Muscle layer of colon (tissue), 2 donors: ENCODE results near the gene TANGO2.

Experiments used
- H3K27ac ChIP-seq: one replicate; pipeline ENCODE4 v1.7.0; 2013; ENCODE audit warnings: low read depth, mild to moderate bottlenecking, low read length, moderate library complexity
- H3K27me3 ChIP-seq, 2 donors: one replicate each; pipeline ENCODE4 v1.7.0; 2013; ENCODE audit warnings: low read length in 2 of 2, mild to moderate bottlenecking in 2 of 2; ENCODE audit not compliant: insufficient read depth in 2 of 2, control insufficient read depth in 1 of 2
- H3K36me3 ChIP-seq: one replicate; pipeline ENCODE4 v1.7.0; 2013; ENCODE audit warnings: mild to moderate bottlenecking, low read length; ENCODE audit not compliant: insufficient read depth
- H3K4me1 ChIP-seq: one replicate; pipeline ENCODE4 v1.7.0; 2013; ENCODE audit warnings: mild to moderate bottlenecking, low read length; ENCODE audit not compliant: insufficient read depth
- H3K4me3 ChIP-seq, 2 donors: one replicate each; pipeline ENCODE4 v1.7.0; 2013; ENCODE audit warnings: low read length in 2 of 2, low read depth in 1 of 2, mild to moderate bottlenecking in 1 of 2, moderate library complexity in 1 of 2
- H3K9ac ChIP-seq: one replicate; pipeline ENCODE4 v1.7.0; 2013; ENCODE audit warnings: low read length
- H3K9me3 ChIP-seq: one replicate; pipeline ENCODE4 v1.7.0; 2013; ENCODE audit warnings: mild to moderate bottlenecking, low read length
- donor health status: abdominal sarcoma.
- donor health status: Adenocarcinoma of cecum.

The TANGO2 gene

DNA sequence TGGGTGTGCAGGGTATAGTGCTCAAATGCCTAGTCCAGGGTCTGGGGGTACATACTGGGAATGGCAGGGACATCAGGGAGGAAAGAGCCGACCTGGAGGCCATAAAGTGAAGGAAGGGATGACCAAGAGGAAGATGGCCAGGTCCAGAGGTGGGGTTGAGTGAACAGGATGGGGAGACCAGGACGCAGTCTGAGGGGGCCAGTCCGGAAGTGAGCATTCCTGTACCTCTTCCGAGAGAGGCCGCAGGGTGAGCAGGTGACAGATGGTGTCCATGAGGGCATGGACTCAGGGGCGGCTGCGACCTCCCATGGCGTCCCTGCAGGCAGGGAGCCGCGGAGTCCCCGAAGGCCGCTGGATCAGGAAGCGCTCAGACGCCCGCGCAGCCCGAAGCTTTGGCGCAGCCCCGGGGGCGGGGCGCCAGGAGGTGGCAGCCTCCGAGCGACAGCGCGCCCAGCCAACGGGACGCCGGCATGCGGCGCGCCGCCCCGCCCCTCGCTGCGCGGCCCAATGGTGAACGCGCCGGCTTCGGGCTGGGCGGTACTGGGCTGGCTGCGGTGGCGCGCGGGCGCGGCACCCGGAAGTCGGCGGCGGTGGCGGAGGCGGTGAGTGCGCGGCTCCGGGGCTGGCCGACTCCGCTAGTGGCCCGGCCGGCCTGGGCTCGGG lies at the start of gene TANGO2:
TANGO2 (plus strand) TSS at position 578 of the 663 bp plus-strand sequence. CDS start 15,689 bp downstream, outside the sequence.
- Histone ChIP-seq H3K27ac (peak within 1 kb of the TSS; percentile 87), H3K27me3 (no peaks in the 10 kb centered on the region), H3K4me1 (peaks cover 17% of the 10 kb centered on the region), H3K9ac (peak within 1 kb of the TSS; percentile 82), H3K36me3 (no peaks in the 10 kb centered on the region), H3K9me3 (no peaks in the 10 kb centered on the region), H3K4me3 (peak within 1 kb of the TSS; percentile 94 to 95)

- no peak overlapping the region for H3K27ac ChIP-seq
- no peaks in the 10 kb centered on the region for H3K27me3 ChIP-seq
- H3K4me1 ChIP-seq: peaks cover 13% of the 10 kb centered on the region
- peaks cover 37% of the 10 kb centered on the region for H3K36me3 ChIP-seq
- no peak overlapping the region for H3K9ac ChIP-seq
- H3K9me3 ChIP-seq: no peaks in the 10 kb centered on the region
- H3K4me3 ChIP-seq: no peak overlapping the region
Observed at GRCh38 chr22:19971276-19972124, 49.4 kb upstream of the TANGO2 start.

GRCh38 chr22:19972251-19972650 lies 48.7 kb upstream of the TANGO2 start:
- H3K9me3 ChIP-seq: no peaks in the 10 kb centered on the region
- H3K27ac ChIP-seq: no peak overlapping the region
- H3K36me3 ChIP-seq: peaks cover 37% of the 10 kb centered on the region
- H3K4me1 ChIP-seq: peaks cover 13% of the 10 kb centered on the region
- H3K4me3 ChIP-seq: no peak overlapping the region
- no peak overlapping the region for H3K9ac ChIP-seq
- H3K27me3 ChIP-seq: no peaks in the 10 kb centered on the region

DNA sequence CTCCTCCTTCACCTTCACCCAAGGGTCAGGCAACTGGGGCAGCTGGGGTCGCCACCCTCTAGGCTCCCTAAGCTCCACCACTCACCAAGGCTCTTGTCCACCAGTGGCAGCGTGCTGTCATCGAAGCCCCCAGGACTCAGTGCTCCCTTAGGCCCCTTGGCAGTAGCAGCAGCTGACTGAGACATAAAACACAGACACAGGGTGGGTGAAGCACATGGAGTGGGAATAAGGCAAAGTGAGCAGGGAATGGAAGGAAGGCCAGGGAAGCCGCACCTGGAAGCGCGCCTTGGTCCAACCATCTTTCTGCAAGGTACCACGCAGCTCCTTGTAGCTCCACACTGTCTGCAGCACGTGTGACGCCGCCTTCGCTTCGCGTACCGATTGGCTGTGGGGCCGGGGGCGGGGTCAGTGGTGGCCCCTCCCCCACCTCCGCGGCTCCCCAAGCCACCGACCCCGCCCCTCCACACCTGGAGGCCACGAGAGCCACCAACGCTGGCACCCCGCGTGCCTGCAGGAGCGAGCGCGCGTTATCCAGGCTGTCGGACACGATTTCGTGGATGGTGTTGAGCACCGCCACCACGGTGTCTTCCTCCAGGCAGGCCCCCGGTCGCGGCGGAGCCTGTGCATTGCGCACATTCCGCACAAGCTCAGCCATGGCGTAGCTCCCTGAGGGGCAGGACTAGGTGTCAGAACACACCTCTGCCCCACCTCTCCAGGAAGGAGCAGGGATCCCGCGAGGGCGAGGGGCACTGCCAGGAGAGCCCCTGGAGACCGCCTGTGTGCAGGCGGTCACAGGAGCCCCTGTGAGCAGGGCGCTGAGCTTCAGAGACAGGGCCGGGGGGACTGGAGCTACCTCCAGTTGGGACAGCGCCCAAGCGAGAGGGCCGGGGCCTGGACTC lies 48.0 kb upstream of the TANGO2 start:
- peaks cover 13% of the 10 kb centered on the region for H3K4me1 ChIP-seq
- no peak overlapping the region for H3K27ac ChIP-seq
- H3K4me3 ChIP-seq: no peak overlapping the region
- H3K9me3 ChIP-seq: no peaks in the 10 kb centered on the region
- no peaks in the 10 kb centered on the region for H3K27me3 ChIP-seq
- H3K36me3 ChIP-seq: peaks cover 35% of the 10 kb centered on the region
- no peak overlapping the region for H3K9ac ChIP-seq

GRCh38 chr22:19973551-19974267 lies 47.2 kb upstream of the TANGO2 start:
- H3K4me1 ChIP-seq: peaks cover 13% of the 10 kb centered on the region
- H3K4me3 ChIP-seq: no peak overlapping the region
- H3K27ac ChIP-seq: no peak overlapping the region
- H3K36me3 ChIP-seq: peaks cover 26% of the 10 kb centered on the region
- no peaks in the 10 kb centered on the region for H3K9me3 ChIP-seq
- no peak overlapping the region for H3K9ac ChIP-seq
- H3K27me3 ChIP-seq: no peaks in the 10 kb centered on the region

DNA sequence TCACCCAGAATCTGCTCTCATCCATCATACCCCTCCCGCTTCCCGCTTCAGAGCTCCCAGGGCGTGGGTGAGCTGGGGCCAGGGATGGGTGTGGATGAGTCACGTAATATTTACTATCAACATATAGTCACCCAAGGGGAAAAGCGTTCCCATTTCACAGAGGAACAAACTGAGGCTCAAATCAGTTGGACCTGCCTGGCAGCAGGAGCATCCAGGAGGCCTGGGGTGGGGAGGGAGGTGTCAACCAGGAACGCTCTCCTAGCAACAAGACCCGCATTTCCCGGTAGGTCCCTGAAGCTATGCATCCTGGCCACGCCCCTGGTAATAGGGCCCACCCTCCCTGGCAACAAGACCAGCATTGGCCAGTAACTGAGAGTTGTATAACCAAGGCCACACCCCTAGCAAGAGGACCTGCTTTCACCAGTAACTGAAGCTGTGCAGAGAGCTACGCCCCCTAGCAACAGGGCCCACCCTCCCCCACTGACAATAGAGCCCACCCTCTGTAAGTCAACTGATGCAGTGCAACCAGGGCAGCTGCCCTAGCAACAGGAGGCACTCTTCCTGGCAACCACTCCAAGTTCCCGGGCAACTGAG lies 46.5 kb upstream of the TANGO2 start:
- no peaks in the 10 kb centered on the region for H3K9me3 ChIP-seq
- no peak overlapping the region for H3K27ac ChIP-seq
- H3K27me3 ChIP-seq: no peaks in the 10 kb centered on the region
- no peak overlapping the region for H3K9ac ChIP-seq
- peaks cover 23% of the 10 kb centered on the region for H3K36me3 ChIP-seq
- no peak overlapping the region for H3K4me3 ChIP-seq
- H3K4me1 ChIP-seq: peaks cover 13% of the 10 kb centered on the region

GRCh38 chr22:19974935-19975706 lies 45.8 kb upstream of the TANGO2 start:
- H3K9ac ChIP-seq: no peak overlapping the region
- H3K27me3 ChIP-seq: no peaks in the 10 kb centered on the region
- H3K9me3 ChIP-seq: no peaks in the 10 kb centered on the region
- peaks cover 13% of the 10 kb centered on the region for H3K4me1 ChIP-seq
- H3K36me3 ChIP-seq: peaks cover 20% of the 10 kb centered on the region
- H3K4me3 ChIP-seq: no peak overlapping the region
- no peak overlapping the region for H3K27ac ChIP-seq

GRCh38 chr22:19975707-19976035 lies 45.2 kb upstream of the TANGO2 start:
- H3K9ac ChIP-seq: no peak overlapping the region
- H3K9me3 ChIP-seq: no peaks in the 10 kb centered on the region
- no peak overlapping the region for H3K27ac ChIP-seq
- peaks cover 11% of the 10 kb centered on the region for H3K4me1 ChIP-seq
- H3K4me3 ChIP-seq: no peak overlapping the region
- H3K27me3 ChIP-seq: no peaks in the 10 kb centered on the region
- H3K36me3 ChIP-seq: peaks cover 20% of the 10 kb centered on the region

DNA sequence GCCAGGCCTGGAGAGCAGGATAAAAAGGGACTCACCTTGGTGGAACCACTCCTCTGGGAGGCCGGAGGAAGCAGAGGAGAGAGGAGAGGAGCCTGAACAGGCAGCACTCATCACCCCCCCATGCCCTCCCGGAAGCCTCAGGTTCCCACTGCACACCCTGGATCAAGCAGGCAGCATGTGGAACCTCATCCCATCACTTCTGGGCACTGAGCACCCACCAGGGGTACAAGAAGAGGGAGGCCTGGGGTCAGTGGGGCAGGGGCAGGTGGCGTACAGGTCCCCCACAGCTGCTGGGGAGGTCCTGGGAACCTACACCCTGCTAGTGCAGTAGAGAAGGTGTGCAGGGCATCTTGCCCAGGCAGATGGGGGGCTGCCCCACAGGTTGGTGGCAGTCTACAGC lies 44.2 kb upstream of the TANGO2 start:
- Histone ChIP-seq H3K27ac (no peak overlapping the region), H3K4me1 (peaks cover 9% of the 10 kb centered on the region), H3K9me3 (no peaks in the 10 kb centered on the region), H3K4me3 (no peak overlapping the region), H3K36me3 (peaks cover 16% of the 10 kb centered on the region), H3K27me3 (no peaks in the 10 kb centered on the region), H3K9ac (no peak overlapping the region)
